ENCODE results near the gene ST3GAL5.

- TF ChIP-seq CTCF (IDR thresholded peaks at IDR 0.05) (no peak), EZH2 (IDR thresholded peaks at IDR 0.05; ENCODE audit: borderline replicate concordance, insufficient read depth, low read depth, low read length, poor library complexity, severe bottlenecking) (no peak)
Observed at GRCh38 chr2:85871494-85872164, 17.2 kb downstream of the ST3GAL5 start.

Measured in B cell (primary cell).